IMR-90 (cell line): ENCODE results near the gene PHACTR3. TPM values are rescaled to one million over a fixed set of nuclear protein-coding genes. Genes with fewer than 3 reads are reported as not detected.
"Not testable (repeated sequence)": the region's sequence is repeated elsewhere in the genome, so short reads cannot be mapped to it uniquely, and the experiment has no call there.

Experiments
- ATAC-seq: fragments of 200-7000 bp; cut with Tn5 transposase; 2 replicates; pipeline ENCODE4 v1.9.1; 2020; ENCODE audit warnings: low read depth, mild to moderate bottlenecking, moderate library complexity
- BruUV-seq: library from RNA; stranded (reverse); fragments of 400-500 nt; replicated peaks from 2 replicates; lab custom pipeline; 2021; lab: Mats Ljungman, UMichigan
- CTCF ChIA-PET: fragments of 300-600 bp; formaldehyde crosslinking; extraction: SDS; loops from one replicate; lab custom pipeline; 2021; ENCODE audit warnings: antibody characterized with exemption; lab: Yijun Ruan, JAX
- POLR2A ChIA-PET: fragments of 300-600 bp; sonication (Branson Sonifier 250); formaldehyde crosslinking; loops from one replicate; lab custom pipeline; 2022; ENCODE audit warnings: antibody characterized with exemption; ENCODE audit not compliant: unreplicated experiment; lab: Charles Lee
- DNase-seq: peaks from one replicate; pipeline ENCODE4 v3.0.0; 2013
- H2AFZ ChIP-seq: replicated peaks from 2 replicates; pipeline ENCODE3; 2013; ENCODE audit warnings: low read length, mild to moderate bottlenecking; ENCODE audit not compliant: poor library complexity
- H2AK5ac ChIP-seq: 2 replicates; pipeline ENCODE4 v1.6.1; 2013; ENCODE audit warnings: low read depth, low read length, inconsistent platforms
- H2AK9ac ChIP-seq: replicated peaks from 2 replicates; pipeline ENCODE3; 2013; ENCODE audit warnings: mild to moderate bottlenecking, low read depth, low read length, moderate library complexity; ENCODE audit not compliant: poor library complexity
- H2BK120ac ChIP-seq: 2 replicates; pipeline ENCODE4 v1.6.1; 2013; ENCODE audit warnings: low read depth, low read length, inconsistent platforms
- H2BK15ac ChIP-seq: 3 replicates; pipeline ENCODE4 v1.6.1; 2013; ENCODE audit warnings: low read depth, low read length, inconsistent platforms
- H2BK20ac ChIP-seq: 2 replicates; pipeline ENCODE4 v1.6.1; 2013; ENCODE audit warnings: low read depth, mild to moderate bottlenecking, inconsistent platforms, low read length, moderate library complexity
- H2BK5ac ChIP-seq: 2 replicates; pipeline ENCODE4 v1.6.1; 2013; ENCODE audit warnings: mild to moderate bottlenecking, low read depth, low read length, inconsistent platforms; ENCODE audit not compliant: poor library complexity, severe bottlenecking
- H3K14ac ChIP-seq: replicated peaks from 2 replicates; pipeline ENCODE4 v1.6.1; 2013; ENCODE audit warnings: low read depth, low read length, inconsistent platforms
- H3K18ac ChIP-seq: 2 replicates; pipeline ENCODE4 v1.6.1; 2013; ENCODE audit warnings: low read depth, low read length, control low read depth
- H3K23ac ChIP-seq: 2 replicates; pipeline ENCODE4 v1.6.1; 2013; ENCODE audit warnings: low read depth, low read length, inconsistent platforms
- H3K27ac ChIP-seq: 2 replicates; pipeline ENCODE4 v1.5.1; 2013; ENCODE audit warnings: mild to moderate bottlenecking, control low read depth, low read length; ENCODE audit not compliant: insufficient read depth
- H3K27me3 ChIP-seq: 2 replicates; pipeline ENCODE4 v1.6.1; 2013; ENCODE audit warnings: low read length; ENCODE audit not compliant: control insufficient read depth, insufficient read depth
- H3K36me3 ChIP-seq: 2 replicates; pipeline ENCODE4 v1.6.1; 2013; ENCODE audit warnings: low read length, mixed read lengths; ENCODE audit not compliant: control insufficient read depth, insufficient read depth
- H3K4ac ChIP-seq: 2 replicates; pipeline ENCODE4 v1.6.1; 2013; ENCODE audit warnings: low read depth, low read length, inconsistent platforms
- H3K4me1 ChIP-seq: 2 replicates; pipeline ENCODE4 v1.6.1; 2013; ENCODE audit warnings: low read length, mixed read lengths; ENCODE audit not compliant: control insufficient read depth, insufficient read depth
- H3K4me2 ChIP-seq: 2 replicates; pipeline ENCODE4 v1.6.1; 2013; ENCODE audit warnings: low read depth, mild to moderate bottlenecking, control low read depth, low read length, moderate library complexity
- H3K4me3 ChIP-seq: 2 replicates; pipeline ENCODE4 v1.5.1; 2013; ENCODE audit warnings: low read depth, mild to moderate bottlenecking, control low read depth, low read length, moderate library complexity; ENCODE audit not compliant: insufficient read depth
- H3K56ac ChIP-seq: 2 replicates; pipeline ENCODE4 v1.6.1; 2013; ENCODE audit warnings: low read length, inconsistent platforms; ENCODE audit not compliant: insufficient read depth; ENCODE audit errors: extremely low read depth
- H3K79me1 ChIP-seq, 2 experiments: 2 replicates each; pipeline ENCODE4 v1.6.1; 2013; ENCODE audit warnings: low read length in 2 of 2, inconsistent platforms in 1 of 2, low read depth in 1 of 2
- H3K9ac ChIP-seq: 2 replicates; pipeline ENCODE4 v1.6.1; 2013; ENCODE audit warnings: low read depth, low read length, control low read depth
- H3K9me1 ChIP-seq: 2 replicates; pipeline ENCODE4 v1.6.1; 2013; ENCODE audit warnings: low read length, inconsistent platforms; ENCODE audit not compliant: insufficient read depth
- H3K9me3 ChIP-seq: 2 replicates; pipeline ENCODE4 v1.6.1; 2013; ENCODE audit warnings: low read length; ENCODE audit not compliant: control insufficient read depth, insufficient read depth
- H4K20me1 ChIP-seq: 2 replicates; pipeline ENCODE4 v1.6.1; 2013; ENCODE audit warnings: low read length, inconsistent platforms; ENCODE audit not compliant: insufficient read depth
- H4K5ac ChIP-seq: 2 replicates; pipeline ENCODE4 v1.6.1; 2013; ENCODE audit warnings: mild to moderate bottlenecking, low read depth, low read length, control low read depth
- H4K8ac ChIP-seq, 2 experiments: 2 replicates each; pipeline ENCODE4 v1.6.1; 2013; ENCODE audit warnings: low read depth in 2 of 2, low read length in 2 of 2, control low read depth in 1 of 2, inconsistent platforms in 1 of 2
- H4K91ac ChIP-seq: 2 replicates; pipeline ENCODE4 v1.6.1; 2013; ENCODE audit warnings: low read depth, low read length, inconsistent platforms; ENCODE audit not compliant: insufficient read depth
- BHLHE40 ChIP-seq: fragments of 150-350 bp; IDR thresholded peaks from 2 replicates; pipeline ENCODE4 v1.6.1; 2016; ENCODE audit warnings: mild to moderate bottlenecking, low read depth, low read length
- CEBPB ChIP-seq: IDR thresholded peaks from 2 replicates; pipeline ENCODE4 v1.6.1; 2012; ENCODE audit warnings: low read depth, low read length, improper control_type of control experiment
- CHD1 ChIP-seq: IDR thresholded peaks from 2 replicates; pipeline ENCODE4 v1.6.1; 2012; ENCODE audit warnings: low read depth, low read length, improper control_type of control experiment
- FOS ChIP-seq: fragments of 150-350 bp; IDR thresholded peaks from 2 replicates; pipeline ENCODE4 v1.6.1; 2016; ENCODE audit warnings: low read depth, low read length
- POLR2A ChIP-seq: IDR thresholded peaks from 2 replicates; pipeline ENCODE4 v1.6.1; 2012; ENCODE audit warnings: mild to moderate bottlenecking, low read depth, low read length
- RAD21 ChIP-seq: IDR thresholded peaks from 2 replicates; pipeline ENCODE4 v1.6.1; 2012; ENCODE audit warnings: low read length, improper control_type of control experiment
- SMC3 ChIP-seq: fragments of 150-350 bp; IDR thresholded peaks from 2 replicates; pipeline ENCODE4 v1.6.1; 2016; ENCODE audit warnings: low read depth, mild to moderate bottlenecking, antibody characterized with exemption, low read length, moderate library complexity
- WGBS, 2 experiments: methylation state at CpG; one replicate each; pipeline versions ENCODE4 v1.1.5 to v1.1.7; 2013; ENCODE audit warnings: missing lambda C conversion rate in 2 of 2; ENCODE audit not compliant: insufficient read length in 1 of 2; ENCODE audit errors: extremely low coverage in 2 of 2; 5-methylcytosine and 5-hydroxymethylcytosine counted together
- dilution Hi-C: fragments of 300-500 bp; cut with HindIII; formaldehyde crosslinking; loops from one replicate; pipeline ENCODE4 v1.14.3; 2018; ENCODE audit warnings: low sequenced_read_pairs; ENCODE audit not compliant: unreplicated experiment
- in situ Hi-C: fragments of 300-500 bp; cut with MboI; formaldehyde crosslinking; loops from 3 replicates; pipeline ENCODE4 v1.14.3; 2019; ENCODE audit warnings: low sequenced_read_pairs, inconsistent platforms, mixed read lengths
- intact Hi-C: fragments of 100-400 bp; cut with micrococcal nuclease; formaldehyde crosslinking; loops from 2 replicates; pipeline ENCODE4 v1.10.0; 2022
- polyA plus RNA-seq, 3 experiments: library from polyadenylated mRNA; depleted of rRNA; stranded (reverse); fragments of >200 nt; gene quantifications; 2 replicates each; pipeline ENCODE4 v1.2.3, GENCODE V29; 2012; ENCODE audit warnings: low replicate concordance in 1 of 3
- total RNA-seq: library from RNA; depleted of rRNA; stranded (reverse); fragments of >200 nt; gene quantifications from 2 replicates; pipeline ENCODE4 v1.2.3, GENCODE V29; 2012

Gene PHACTR3
- total and polyA plus RNA-seq, 2 of the 4 experiments (the other 2 are of a cell fraction): not detected

- Histone ChIP-seq H3K79me1 (no peaks in the 10 kb centered on the region), H4K20me1 (no peaks in the 10 kb centered on the region)
- ATAC-seq: no peak
These were observed 13.8 kb downstream of the PHACTR3 start for GRCh38 chr20:59618131-59618530.

GRCh38 chr20:59618585-59618984 is 14.2 kb downstream of the PHACTR3 start:
- H3K56ac ChIP-seq, H3K36me3 ChIP-seq, H3K4ac ChIP-seq, H3K27ac ChIP-seq, in situ Hi-C loops, H3K4me1 ChIP-seq, POLR2A ChIA-PET, H4K91ac ChIP-seq, H4K20me1 ChIP-seq, H2AK9ac ChIP-seq, H3K23ac ChIP-seq, BruUV-seq, H3K4me2 ChIP-seq, H3K9me1 ChIP-seq, intact Hi-C loops, CTCF ChIA-PET, H3K79me1 ChIP-seq, H2BK5ac ChIP-seq, H2BK15ac ChIP-seq, H4K5ac ChIP-seq, H2AFZ ChIP-seq, dilution Hi-C loops, H2BK120ac ChIP-seq, H3K9ac ChIP-seq, H2BK20ac ChIP-seq, DNase-seq, H4K8ac ChIP-seq, H3K27me3 ChIP-seq, ATAC-seq, H3K18ac ChIP-seq, H3K14ac ChIP-seq, H2AK5ac ChIP-seq, H3K4me3 ChIP-seq: not testable (repeated sequence)
- H3K9me3 ChIP-seq: peaks cover 19% of the 10 kb centered on the region
- no CpG with 5 or more reads among the region's 6 CpGs for WGBS, 2 experiments

More at GRCh38 chr20:59618131-59618530, 13.8 kb downstream of the PHACTR3 start:
- intact Hi-C loops (no loop called here), in situ Hi-C loops (no loop called here), dilution Hi-C loops (no loop called here)
- H3K36me3 ChIP-seq: no peaks in the 10 kb centered on the region
- BruUV-seq: no TSS peak
- H4K5ac ChIP-seq: no peak overlapping the region
- no peaks in the 10 kb centered on the region for H3K27me3 ChIP-seq
- TF ChIP-seq CHD1 (no peak), POLR2A (no peak), BHLHE40 (no peak), SMC3 (no peak), FOS (no peak), RAD21 (no peak), CEBPB (no peak)
- DNase-seq: no peak
- no peak overlapping the region for H2BK20ac ChIP-seq
- no peaks in the 10 kb centered on the region for H3K9me1 ChIP-seq
- H3K14ac ChIP-seq: no peak overlapping the region
- no peak overlapping the region for H3K4me2 ChIP-seq
- H3K56ac ChIP-seq: no peak overlapping the region
- no peak overlapping the region for H3K18ac ChIP-seq
- WGBS, 2 experiments: 0% methylated on average over 1 of the region's 8 CpGs; no CpG with 5 or more reads in 1 of the 2 experiments
- H4K91ac ChIP-seq: no peak overlapping the region
- no peak overlapping the region for H2BK15ac ChIP-seq
- no peak overlapping the region for H4K8ac ChIP-seq
- H3K4ac ChIP-seq: no peak overlapping the region
- H2BK5ac ChIP-seq: no peak overlapping the region
- no peak overlapping the region for H2AK9ac ChIP-seq
- no peaks in the 10 kb centered on the region for H3K4me1 ChIP-seq
- POLR2A ChIA-PET: no interaction called here
- CTCF ChIA-PET: interaction anchor here (0.6 kb wide), 1 partner anchor 48 kb away, joined by 3 read pairs; no protein-coding TSS in a partner anchor
- H2BK120ac ChIP-seq: no peak overlapping the region
- no peak overlapping the region for H2AFZ ChIP-seq
- no peak overlapping the region for H3K9ac ChIP-seq
- peaks cover 15% of the 10 kb centered on the region for H3K9me3 ChIP-seq
- no peak overlapping the region for H3K23ac ChIP-seq
- no peak overlapping the region for H2AK5ac ChIP-seq
- H3K27ac ChIP-seq: no peak overlapping the region
- no peak overlapping the region for H3K4me3 ChIP-seq
